ENCODE results near the gene EXOC3.

EXOC3 gene

DNA sequence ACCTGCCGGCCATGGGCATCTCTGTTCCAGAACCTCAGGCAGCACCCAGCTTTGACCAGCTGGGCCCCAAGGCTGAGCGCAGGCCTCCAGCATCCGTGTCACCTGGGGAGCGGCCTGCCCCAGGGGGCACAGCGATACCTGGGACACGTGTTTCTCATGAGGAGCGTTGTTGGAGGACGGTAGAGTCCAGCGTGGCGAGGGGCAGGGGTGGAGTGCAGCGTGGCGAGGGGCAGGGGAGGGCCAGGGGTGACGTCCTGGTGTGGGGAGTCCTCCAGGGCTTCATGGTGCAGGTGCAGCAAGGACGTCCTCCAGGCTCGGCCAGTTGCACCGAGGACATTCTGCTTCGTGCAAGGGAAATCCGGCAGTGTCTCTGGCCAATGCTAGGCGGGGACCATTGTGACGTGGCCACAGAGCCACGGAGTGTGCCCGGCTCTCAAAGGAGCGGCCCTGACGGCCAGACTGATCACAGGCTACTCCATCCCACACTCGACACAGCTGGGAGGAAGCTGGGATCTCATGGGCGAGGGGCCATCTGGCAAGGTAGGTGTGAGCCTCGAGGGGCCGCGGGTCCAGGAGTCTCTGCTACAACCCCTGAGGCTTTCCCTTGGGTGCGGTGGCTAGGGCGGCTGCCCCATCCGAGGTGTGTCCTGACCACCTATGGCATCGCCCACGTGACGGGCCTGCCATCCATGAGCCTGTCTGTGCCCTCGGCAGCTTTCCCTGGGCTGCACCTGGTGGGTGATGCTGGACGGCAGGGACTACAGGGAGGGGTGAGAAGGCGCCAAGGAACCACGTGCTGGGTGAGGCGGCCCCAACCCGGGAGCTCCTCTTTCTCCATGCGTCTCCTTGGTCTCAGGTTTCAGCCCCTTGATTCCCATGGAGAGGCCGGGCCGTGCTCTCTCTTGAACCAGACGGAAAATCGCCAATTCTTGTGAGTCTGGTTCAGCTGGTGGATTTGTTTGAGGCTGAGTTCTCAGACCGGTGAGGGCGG, 47.4 kb downstream of the EXOC3 start:
- H3K4me3 ChIP-seq (ENCODE audit: low read depth, low read length), result no peak overlapping the region
- no peak for TF ChIP-seq CTCF (IDR thresholded peaks at IDR 0.05; ENCODE audit: borderline replicate concordance, insufficient read depth, low read depth, low read length)

GRCh38 chr5:491119-491855, 48.3 kb downstream of the EXOC3 start:
- H3K4me3 ChIP-seq (ENCODE audit: low read depth, low read length), result no peak overlapping the region
- no peak for TF ChIP-seq CTCF (IDR thresholded peaks at IDR 0.05; ENCODE audit: borderline replicate concordance, insufficient read depth, low read depth, low read length)

GRCh38 chr5:491856-492155, 48.8 kb downstream of the EXOC3 start:
- no peak for TF ChIP-seq CTCF (IDR thresholded peaks at IDR 0.05; ENCODE audit: borderline replicate concordance, insufficient read depth, low read depth, low read length)
- no peak overlapping the region for H3K4me3 ChIP-seq (ENCODE audit: low read depth, low read length)

DNA sequence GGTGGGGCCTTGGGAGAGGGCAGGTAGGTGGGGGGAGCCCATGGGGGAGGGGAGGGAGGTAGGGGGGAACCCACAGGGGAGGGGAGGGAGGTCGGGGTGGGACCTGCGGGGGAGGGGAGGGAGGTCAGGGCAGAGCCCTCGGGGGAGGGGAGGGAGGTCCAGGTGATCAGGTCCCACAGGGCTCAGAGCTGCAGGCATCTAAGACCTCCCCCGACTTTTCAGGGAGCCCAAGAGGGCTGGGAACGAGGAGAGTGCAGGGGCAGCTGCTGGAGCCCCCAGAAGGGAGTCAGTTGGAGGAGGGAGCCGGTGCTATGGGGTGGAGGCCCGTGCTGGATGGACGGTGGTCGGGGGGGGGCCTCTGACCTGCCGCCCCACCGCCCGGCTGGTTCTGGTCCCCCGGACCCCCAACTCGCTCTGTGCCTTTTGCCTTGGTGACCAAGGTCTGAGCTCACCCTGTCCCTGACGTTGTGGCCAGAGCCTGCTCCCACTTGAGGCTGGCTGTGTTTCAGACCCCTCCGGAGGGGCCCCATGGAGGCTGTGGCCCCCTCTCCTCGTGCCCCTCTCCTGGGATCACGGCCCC, 49.4 kb downstream of the EXOC3 start:
- no peak overlapping the region for H3K4me3 ChIP-seq (ENCODE audit: low read depth, low read length)
- TF ChIP-seq CTCF (IDR thresholded peaks at IDR 0.05; ENCODE audit: borderline replicate concordance, insufficient read depth, low read depth, low read length), result no peak

DNA sequence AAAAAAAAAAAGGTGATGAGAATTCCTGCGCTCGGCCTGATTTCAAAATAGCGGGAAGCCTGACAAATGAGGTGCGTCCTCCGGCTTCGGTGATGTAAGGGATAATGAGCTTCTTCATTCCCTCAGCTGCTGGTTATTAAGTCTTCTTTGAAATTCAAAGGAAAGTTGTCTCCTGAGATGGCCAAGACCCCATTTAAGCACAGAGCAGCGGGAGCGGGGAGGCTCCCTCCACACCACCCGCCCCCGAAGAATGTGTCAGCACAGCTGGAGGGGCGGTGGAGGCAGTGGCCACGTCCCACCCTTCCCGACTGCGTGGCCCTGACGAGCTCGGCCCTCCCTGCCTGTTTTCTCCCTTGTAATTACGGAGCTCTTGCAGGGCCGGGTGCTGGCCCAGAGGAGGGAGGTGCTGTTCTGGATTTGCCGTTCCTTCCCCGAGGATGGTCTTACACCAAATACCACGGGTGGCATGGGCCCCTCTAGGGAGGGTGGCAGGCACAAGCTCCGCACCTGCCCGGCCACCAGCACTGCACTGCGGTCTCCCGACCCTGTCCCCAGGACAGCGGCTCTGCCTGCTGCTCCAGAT, 50.2 kb downstream of the EXOC3 start:
- TF ChIP-seq CTCF (IDR thresholded peaks at IDR 0.05; ENCODE audit: borderline replicate concordance, insufficient read depth, low read depth, low read length), result no peak
- H3K4me3 ChIP-seq (ENCODE audit: low read depth, low read length), result no peak overlapping the region

- no peak for TF ChIP-seq CTCF (IDR thresholded peaks at IDR 0.05; ENCODE audit: borderline replicate concordance, insufficient read depth, low read depth, low read length)
- H3K4me3 ChIP-seq (ENCODE audit: low read depth, low read length), result no peak overlapping the region
These were observed 50.8 kb downstream of the EXOC3 start for GRCh38 chr5:493758-494157.

Measured in GM12875 (cell line).